Hippocampal formation (tissue), 2 donors: ENCODE results near the gene SNTG2.

Experiments
- DNase-seq, 2 donors: peaks; one replicate each; lab custom pipeline; 2025; lab: John Stamatoyannopoulos, UW

The SNTG2 gene

DNA sequence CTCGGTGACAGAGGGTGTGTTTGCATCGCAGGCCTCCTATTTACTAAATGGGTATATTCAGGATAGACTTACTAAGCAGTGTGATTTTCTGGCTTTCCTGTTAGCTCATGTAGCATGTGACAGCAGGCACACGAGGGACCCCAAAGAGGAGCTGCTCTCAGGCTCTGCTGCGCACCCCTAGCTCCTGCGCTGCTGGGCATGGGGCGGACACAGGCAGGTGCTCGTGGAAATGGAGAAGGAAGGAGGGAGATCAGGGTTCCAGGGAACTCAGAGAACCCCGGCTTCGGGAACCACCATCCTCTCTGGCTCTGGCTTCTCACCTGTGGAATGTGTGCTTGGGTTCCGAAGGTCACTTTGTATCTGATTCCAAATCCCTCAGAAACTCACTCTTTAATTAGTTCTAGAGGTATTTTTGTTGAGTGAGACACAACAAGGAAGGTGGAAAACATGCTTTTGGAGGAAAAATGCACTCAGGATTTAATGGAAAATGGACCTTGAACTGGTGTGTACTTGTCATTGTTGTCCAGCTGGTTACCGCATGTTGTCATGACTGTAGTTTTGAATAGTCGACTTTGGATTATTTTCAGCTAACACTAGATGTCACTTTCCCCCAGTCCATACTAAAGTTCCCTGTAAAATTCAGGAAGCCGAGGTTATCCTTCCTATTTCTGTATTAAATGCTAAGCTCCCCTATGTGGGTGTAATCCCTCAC, 3.5 kb downstream of the SNTG2 start:
- DNase-seq: no peak

- no peak for DNase-seq
Observed at GRCh38 chr2:954687-955000, 4.0 kb downstream of the SNTG2 start.

DNA sequence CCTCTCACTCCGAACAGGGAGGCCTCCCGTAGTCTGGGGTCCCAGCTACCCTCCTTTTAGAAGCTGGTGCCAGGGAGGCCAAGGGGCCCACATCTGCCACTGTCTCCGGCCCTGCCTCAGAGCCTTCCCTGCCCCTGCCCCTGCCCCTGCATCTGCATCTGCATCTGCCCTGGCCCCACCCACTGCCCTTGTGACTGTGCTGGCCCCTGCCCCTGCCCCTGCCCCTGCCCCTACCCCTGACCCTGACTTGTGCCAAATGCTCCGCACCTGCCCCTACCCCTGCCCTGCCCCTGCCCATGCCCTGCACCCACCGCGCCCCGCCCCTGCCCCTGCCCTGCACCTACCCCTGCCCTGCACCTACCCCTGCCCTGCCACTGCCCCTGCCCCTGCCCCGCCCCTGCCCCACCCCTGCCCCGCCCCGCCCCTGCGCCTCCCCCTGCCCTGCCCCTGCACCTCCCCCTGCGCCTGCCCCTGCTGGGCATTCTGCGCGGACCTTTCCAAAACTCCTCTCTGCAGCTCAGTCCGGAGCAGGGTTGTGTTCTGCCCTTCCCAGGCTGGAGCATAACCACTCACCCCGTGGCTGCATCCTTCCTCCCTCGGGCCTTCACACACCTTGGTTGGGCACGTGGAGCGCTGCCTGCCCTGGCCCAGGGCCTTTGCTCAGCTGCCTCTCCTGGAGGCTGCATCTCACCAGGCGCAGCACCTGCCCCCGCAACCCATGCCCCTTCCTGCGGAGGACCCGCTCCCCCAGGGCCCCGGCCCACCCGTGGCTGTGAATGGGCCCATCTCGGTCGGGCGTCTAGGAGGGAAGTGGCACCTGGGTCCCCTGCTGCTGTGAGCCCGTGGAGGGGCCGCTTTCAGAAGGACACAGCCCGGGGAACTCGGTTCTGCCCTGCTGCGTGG, 5.4 kb downstream of the SNTG2 start:
- no peak for DNase-seq

DNA sequence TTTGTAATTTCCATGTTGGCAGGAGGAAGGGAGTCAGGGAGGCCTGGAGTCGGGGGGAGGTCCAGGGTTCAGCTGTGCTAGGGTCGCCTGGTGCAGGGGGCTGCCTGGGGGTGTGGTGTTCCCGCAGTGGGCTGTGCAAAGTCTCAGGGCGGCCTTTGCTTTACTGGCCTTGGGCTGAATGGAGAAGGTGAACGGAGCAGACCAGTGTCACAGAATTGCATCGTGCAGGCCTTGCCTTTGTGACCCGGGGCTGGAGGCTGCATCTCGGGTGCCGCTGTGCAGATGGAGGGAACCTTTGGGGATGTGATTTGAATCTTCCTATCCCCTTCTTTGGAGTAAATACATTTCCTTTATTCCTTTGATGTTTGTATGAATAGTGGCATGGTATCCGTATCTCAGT, 8.8 kb downstream of the SNTG2 start:
- no peak for DNase-seq

DNA sequence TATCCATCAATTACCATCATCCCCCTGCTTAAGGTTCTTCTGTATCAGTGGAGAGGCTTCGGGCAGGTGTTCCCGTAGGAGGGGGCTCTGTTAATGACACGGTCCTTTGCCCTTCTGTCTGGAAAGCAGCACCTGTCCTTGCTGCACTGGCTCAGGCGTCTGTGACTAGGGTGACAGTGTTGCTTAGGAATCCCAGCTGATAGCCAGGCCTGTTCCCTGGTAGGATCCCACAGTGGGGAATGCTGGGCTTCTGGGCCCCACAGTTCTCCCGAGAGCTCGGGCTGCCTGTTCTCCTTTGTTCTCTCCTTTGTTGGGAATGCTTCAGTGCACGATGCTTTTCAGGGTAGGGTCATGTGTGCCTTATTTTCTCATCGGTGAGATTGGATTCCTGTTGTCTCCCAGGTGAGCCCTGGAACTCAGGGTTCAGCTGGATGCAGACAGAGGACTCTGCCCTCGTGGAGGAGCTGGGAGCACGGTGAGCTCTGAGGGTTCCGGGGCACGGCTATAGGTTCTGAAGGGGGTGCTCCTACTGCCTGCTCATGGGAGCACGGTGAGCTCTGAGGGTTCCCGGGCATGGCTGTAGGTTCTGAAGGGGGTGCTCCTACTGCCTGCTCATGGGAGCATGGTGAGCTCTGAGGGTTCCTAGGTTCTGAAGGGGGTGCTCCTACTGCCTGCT, 9.6 kb downstream of the SNTG2 start:
- no peak for DNase-seq

DNA sequence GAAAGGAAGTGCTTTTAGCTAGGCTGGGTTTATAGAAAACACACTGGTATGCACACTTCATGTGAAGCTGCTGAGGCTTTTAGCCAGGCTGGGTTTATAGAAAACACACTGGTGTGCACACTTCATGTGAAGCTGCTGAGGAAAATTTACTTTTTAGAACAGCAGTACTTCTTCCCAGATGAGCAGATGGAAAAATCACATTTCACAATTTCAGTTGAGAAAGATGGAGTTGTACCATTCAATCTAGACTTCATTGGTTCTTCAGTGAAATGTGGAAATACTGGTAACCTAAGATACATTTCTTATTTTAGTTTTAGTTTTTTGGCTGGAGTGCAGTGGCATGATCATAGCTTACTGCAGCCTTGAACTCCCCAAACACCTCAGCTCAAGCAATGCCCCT, 11.1 kb downstream of the SNTG2 start:
- DNase-seq: no peak

DNA sequence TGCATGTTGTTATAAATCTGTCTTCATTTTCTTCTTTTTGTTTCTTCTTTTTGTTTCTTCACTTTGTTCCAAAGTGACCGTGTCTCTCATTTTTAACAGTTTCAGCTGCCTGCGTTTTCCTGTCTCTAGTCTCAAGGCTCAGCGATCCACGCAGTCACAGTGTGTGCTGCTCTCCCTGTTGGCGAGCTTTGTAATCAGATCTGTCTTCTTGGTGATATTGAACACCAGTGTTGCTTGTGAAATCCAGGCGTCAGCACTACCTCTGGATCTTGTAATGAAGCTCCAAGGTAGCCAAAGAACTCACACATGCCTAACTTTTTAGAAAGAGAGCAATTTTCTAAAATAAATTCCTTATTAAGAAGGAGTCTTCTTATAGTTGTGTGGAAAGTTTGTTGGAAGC, 13.2 kb downstream of the SNTG2 start:
- DNase-seq: no peak

DNA sequence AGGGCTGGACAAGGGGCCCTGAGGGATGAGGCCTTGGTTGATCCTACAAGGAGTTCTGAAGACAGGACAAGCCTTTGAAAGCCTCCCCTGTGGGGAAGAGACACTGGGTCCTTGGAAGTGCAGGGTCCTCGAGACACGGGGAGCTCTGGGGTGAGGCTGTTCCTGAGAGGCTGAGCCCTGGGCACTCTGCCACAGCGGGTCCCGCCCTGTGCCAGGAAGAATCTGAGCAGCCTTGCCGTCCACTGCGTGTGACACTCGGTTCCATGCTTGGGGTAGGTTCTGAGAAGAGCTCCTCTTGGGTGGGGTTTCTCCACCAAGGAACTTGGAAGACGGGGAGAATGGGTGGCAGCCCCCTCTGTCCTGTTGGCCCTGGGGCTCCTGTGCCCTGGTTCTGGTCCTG, 13.9 kb downstream of the SNTG2 start:
- DNase-seq: no peak

- no peak for DNase-seq
Observed at GRCh38 chr2:965640-966147, 15.0 kb downstream of the SNTG2 start.

DNA sequence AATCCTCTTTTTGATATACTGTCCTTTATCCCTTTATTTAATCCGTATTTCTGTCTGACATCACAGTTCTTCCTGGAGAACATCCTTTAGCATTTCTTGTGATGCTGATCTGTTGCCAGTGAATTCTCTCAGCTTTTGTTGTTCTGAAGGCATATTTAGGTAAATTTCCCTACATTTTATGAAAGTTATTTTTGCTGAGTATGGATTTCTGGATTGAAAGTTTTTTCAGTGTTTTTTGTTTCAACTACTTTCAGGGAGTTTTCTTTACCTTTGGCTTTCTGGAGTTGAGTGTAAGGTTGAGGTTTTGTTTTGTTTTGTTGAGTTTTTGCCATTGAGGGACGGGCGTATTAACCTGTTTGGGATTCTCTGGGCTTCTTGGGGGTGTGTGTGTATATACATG, 22.5 kb downstream of the SNTG2 start:
- no peak for DNase-seq

GRCh38 chr2:974054-974453, 23.4 kb downstream of the SNTG2 start:
- DNase-seq: no peak

DNA sequence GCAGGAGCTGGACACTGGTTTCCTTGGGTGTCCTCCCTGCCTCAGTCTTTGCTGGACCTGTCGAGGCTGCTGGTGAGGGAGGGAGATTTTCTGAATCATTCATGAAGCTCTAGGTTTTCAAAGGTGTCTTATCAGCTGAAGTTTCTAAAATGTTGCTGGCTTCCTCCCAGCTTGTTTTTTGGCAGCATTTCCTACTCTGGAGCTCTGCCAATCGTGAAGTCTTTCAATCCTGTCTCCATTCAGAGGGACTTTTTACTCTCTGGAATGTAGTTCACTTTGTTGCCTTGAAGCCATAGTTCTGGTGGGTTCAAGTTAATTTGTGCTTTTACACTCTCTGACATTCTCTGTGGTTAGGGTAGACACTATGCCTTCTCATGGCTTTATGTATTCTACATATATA, 23.9 kb downstream of the SNTG2 start:
- no peak for DNase-seq

GRCh38 chr2:975095-975494, 24.4 kb downstream of the SNTG2 start:
- DNase-seq: no peak

GRCh38 chr2:979069-979928, 28.6 kb downstream of the SNTG2 start:
- no peak for DNase-seq

- DNase-seq: no peak
Observed at GRCh38 chr2:980176-980575, 29.5 kb downstream of the SNTG2 start.

GRCh38 chr2:981258-981657, 30.6 kb downstream of the SNTG2 start:
- DNase-seq: no peak

DNA sequence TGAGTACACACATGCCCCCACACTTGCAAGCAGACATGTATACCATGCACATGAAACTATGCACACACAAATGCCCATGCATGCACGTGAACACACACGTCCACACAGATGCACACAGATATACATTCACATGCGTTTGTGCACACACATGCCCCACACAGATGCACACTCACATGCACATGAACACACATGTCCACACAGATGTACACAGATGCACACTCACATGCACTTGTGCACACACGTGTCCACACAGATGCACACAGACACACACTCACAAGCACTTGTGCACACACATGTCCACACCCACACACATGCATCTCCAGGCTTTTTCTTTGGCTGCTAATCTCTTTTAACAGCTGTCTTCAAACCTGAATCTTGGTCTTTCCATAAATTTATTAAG, 31.1 kb downstream of the SNTG2 start:
- no peak for DNase-seq

- DNase-seq: no peak
Observed at GRCh38 chr2:985317-985898, 34.8 kb downstream of the SNTG2 start.

- no peak for DNase-seq
Observed at GRCh38 chr2:987789-988188, 37.1 kb downstream of the SNTG2 start.

GRCh38 chr2:989781-990467, 39.3 kb downstream of the SNTG2 start:
- no peak for DNase-seq

GRCh38 chr2:990970-991369, 40.3 kb downstream of the SNTG2 start:
- no peak for DNase-seq
